Stimulated activated CD4-positive, alpha-beta T cell treated with anti-CD3 and anti-CD28 coated beads, TNF-alpha, amount 100 ng/mL, for 4 hours (primary cell): ENCODE measurements around the gene INSL3.
"Not testable (repeated sequence)": the region's sequence is repeated elsewhere in the genome, so short reads cannot be mapped to it uniquely, and the experiment has no call there.

Experiments
- DNase-seq, 3 experiments: peaks; one replicate each; pipeline ENCODE4 v3.0.0-alpha.2; 2020; ENCODE audit warnings: low read depth in 3 of 3

The INSL3 gene

GRCh38 chr19:17784201-17785008 lies 36.9 kb downstream of the INSL3 start:
- DNase-seq: peak; percentile 48 to 51 (median 49)

- not testable (repeated sequence) for DNase-seq
Measured at GRCh38 chr19:17783721-17784120, 37.6 kb downstream of the INSL3 start.

GRCh38 chr19:17780781-17781180 lies 40.5 kb downstream of the INSL3 start:
- DNase-seq: no peak

GRCh38 chr19:17778968-17779929 lies 42.1 kb downstream of the INSL3 start:
- DNase-seq: no peak

- DNase-seq: no peak
Measured at GRCh38 chr19:17778251-17778967, 42.9 kb downstream of the INSL3 start.

GRCh38 chr19:17777840-17778239 lies 43.5 kb downstream of the INSL3 start:
- not testable (repeated sequence) for DNase-seq

- no peak for DNase-seq
Measured at GRCh38 chr19:17775991-17776803, 45.1 kb downstream of the INSL3 start.

- no peak for DNase-seq
Measured at GRCh38 chr19:17775245-17775927, 45.9 kb downstream of the INSL3 start.

- no peak for DNase-seq
Measured at GRCh38 chr19:17772172-17772571, 49.1 kb downstream of the INSL3 start.

GRCh38 chr19:17770613-17771012 lies 50.7 kb downstream of the INSL3 start:
- DNase-seq: no peak

GRCh38 chr19:17767559-17767958 lies 53.8 kb downstream of the INSL3 start:
- DNase-seq: no peak

- no peak for DNase-seq
Measured at GRCh38 chr19:17766543-17767131, 54.7 kb downstream of the INSL3 start.
